Panc1 (cell line): Measurements from ENCODE around the gene USP48. TPM values are rescaled to one million over a fixed set of nuclear protein-coding genes. Genes with fewer than 3 reads are reported as not detected.

Source experiments
- ATAC-seq: fragments of 200-7000 bp; cut with Tn5 transposase; 2 replicates; pipeline ENCODE4 v1.9.1; 2020; ENCODE audit warnings: mild to moderate bottlenecking, moderate library complexity
- BruUV-seq: library from RNA; stranded (reverse); fragments of 400-500 nt; replicated peaks from 2 replicates; lab custom pipeline; 2021; lab: Mats Ljungman, UMichigan
- CTCF ChIA-PET: fragments of 300-600 bp; sonication (Branson Sonifier 250); formaldehyde crosslinking; loops from one replicate; lab custom pipeline; 2022; ENCODE audit warnings: antibody characterized with exemption; lab: Charles Lee
- POLR2A ChIA-PET: fragments of 300-600 bp; sonication (Branson Sonifier 250); formaldehyde crosslinking; loops from one replicate; lab custom pipeline; 2022; ENCODE audit warnings: antibody characterized with exemption; lab: Charles Lee
- DNase-seq: peaks from one replicate; pipeline ENCODE4 v3.0.0-alpha.2; 2010; ENCODE audit warnings: low read depth, low spot score
- H3K27ac ChIP-seq: 2 replicates; pipeline ENCODE4 v1.5.1; 2011; ENCODE audit warnings: mild to moderate bottlenecking, low read length, inconsistent platforms
- H3K27me3 ChIP-seq: fragments of 200-500 bp; sonication (Bioruptor generic); 2 replicates; pipeline ENCODE4 v1.6.0; 2014; ENCODE audit warnings: low read length, inconsistent platforms; ENCODE audit not compliant: control insufficient read depth, insufficient read depth
- H3K36me3 ChIP-seq: fragments of 200-500 bp; sonication (Bioruptor generic); 2 replicates; pipeline ENCODE4 v1.5.1; 2014; ENCODE audit warnings: inconsistent platforms, mild to moderate bottlenecking, low read length, moderate library complexity; ENCODE audit not compliant: control insufficient read depth, insufficient read depth
- H3K4me1 ChIP-seq: 2 replicates; pipeline ENCODE4 v1.5.1; 2011; ENCODE audit warnings: inconsistent platforms, mild to moderate bottlenecking, low read length, moderate library complexity; ENCODE audit not compliant: control insufficient read depth, insufficient read depth
- H3K4me3 ChIP-seq, 2 experiments: 2 replicates each; pipeline ENCODE4 v1.5.1; 2011 to 2012; ENCODE audit warnings: low read depth in 2 of 2, low read length in 2 of 2, mild to moderate bottlenecking in 2 of 2, inconsistent platforms in 1 of 2, moderate library complexity in 1 of 2
- H3K9me3 ChIP-seq: fragments of 200-500 bp; sonication (Bioruptor generic); 2 replicates; pipeline ENCODE4 v1.5.1; 2014; ENCODE audit warnings: low read depth, mild to moderate bottlenecking, inconsistent platforms, low read length, moderate library complexity; ENCODE audit not compliant: control insufficient read depth, insufficient read depth
- CTCF ChIP-seq: fragments of 450-650 bp; IDR thresholded peaks from 2 replicates; pipeline ENCODE4 v1.5.1; 2017; ENCODE audit warnings: mild to moderate bottlenecking
- POLR2AphosphoS5 ChIP-seq: IDR thresholded peaks from 2 replicates; pipeline ENCODE4 v1.6.1; 2012; ENCODE audit warnings: mild to moderate bottlenecking, low read depth, low read length, moderate library complexity
- REST ChIP-seq, 2 experiments: IDR thresholded peaks; 2 replicates each; pipeline ENCODE4 v1.6.1; 2011 to 2012; ENCODE audit warnings: low read depth in 2 of 2, control low read depth in 1 of 2, low read length in 1 of 2, mild to moderate bottlenecking in 1 of 2, moderate library complexity in 1 of 2; ENCODE audit not compliant: insufficient read depth in 1 of 2
- SIN3A ChIP-seq: IDR thresholded peaks from 2 replicates; pipeline ENCODE4 v1.6.1; 2012; ENCODE audit warnings: low read depth, mild to moderate bottlenecking, low read length, moderate library complexity, borderline replicate concordance; ENCODE audit not compliant: insufficient read depth
- TCF7L2 ChIP-seq: IDR thresholded peaks from 2 replicates; pipeline ENCODE4 v1.6.1; 2011; ENCODE audit warnings: mild to moderate bottlenecking, low read depth, low read length, inconsistent platforms
- in situ Hi-C: cut with HindIII; loops from 2 replicates; pipeline ENCODE4 v1.10.0; 2016; ENCODE audit warnings: low sequenced_read_pairs, low pct_unique_long_range_greater_than_20kb
- intact Hi-C: fragments of 100-400 bp; cut with micrococcal nuclease; formaldehyde crosslinking; loops from one replicate; pipeline ENCODE4 v1.10.0; 2022; ENCODE audit not compliant: unreplicated experiment
- total RNA-seq: library from RNA; stranded (reverse); gene quantifications from one replicate; pipeline ENCODE4 v1.2.1, GENCODE V29; 2021; ENCODE audit not compliant: unreplicated experiment

USP48 gene
- total RNA-seq, 1 experiment from 2014 or later: 71.6 TPM

GRCh38 chr1:21689661-21690372, 93.1 kb downstream of the USP48 start:
- Histone ChIP-seq H3K27ac (no peak overlapping the region), H3K36me3 (peaks cover 10% of the 10 kb centered on the region; the same call in 1 of the 2 replicates), H3K4me1 (no peaks in the 10 kb centered on the region), H3K27me3 (no peaks in the 10 kb centered on the region), H3K4me3 (no peak overlapping the region), H3K9me3 (no peaks in the 10 kb centered on the region)
- intact Hi-C loops (no loop called here), in situ Hi-C loops (no loop called here)
- TF ChIP-seq SIN3A: no peak
- no peak for TF ChIP-seq TCF7L2
- no peak for TF ChIP-seq POLR2AphosphoS5
- no peak for TF ChIP-seq CTCF
- TF ChIP-seq REST (IDR thresholded peaks at IDR 0.05; ENCODE audit: insufficient read depth in 1 of 2, low read depth in 2 of 2, low read length in 1 of 2): no peak
- BruUV-seq: no TSS peak
- ATAC-seq: no peak
- ChIA-PET POLR2A (no interaction called here), CTCF (no interaction called here)
- DNase-seq: no peak

GRCh38 chr1:21687081-21687529, 95.8 kb downstream of the USP48 start:
- H3K9me3 ChIP-seq: no peaks in the 10 kb centered on the region
- DNase-seq: no peak
- BruUV-seq: no TSS peak
- H3K27me3 ChIP-seq: no peaks in the 10 kb centered on the region
- no peak for ATAC-seq
- ChIA-PET CTCF (no interaction called here), POLR2A (no interaction called here)
- no peak overlapping the region for H3K27ac ChIP-seq
- intact Hi-C loops (no loop called here), in situ Hi-C loops (no loop called here)
- no peak for TF ChIP-seq TCF7L2
- no peak for TF ChIP-seq CTCF
- no peak for TF ChIP-seq POLR2AphosphoS5
- no peak for TF ChIP-seq SIN3A
- no peak for TF ChIP-seq REST (IDR thresholded peaks at IDR 0.05; ENCODE audit: insufficient read depth in 1 of 2, low read depth in 2 of 2, low read length in 1 of 2)
- 0 out of 2 replicates have a peak, but pooled peaks cover 10% of the 10 kb centered on the region for H3K36me3 ChIP-seq
- no peak overlapping the region for H3K4me3 ChIP-seq
- no peaks in the 10 kb centered on the region for H3K4me1 ChIP-seq
